ENCODE measurements around the gene PER1. TPM values are rescaled to one million over a fixed set of nuclear protein-coding genes. Genes with fewer than 3 reads are reported as not detected.
A peak's percentile ranks its signal among the peaks of the same experiment; 100 is the strongest.

The PER1 gene
- total and polyA plus RNA-seq, 9 of the 15 experiments (the other 6 are each of a cell fraction or from before 2014, with no cell fraction given): 0.13 to 26.0 (median 3.4) TPM

GRCh38 chr17:8152112-8152775 is at the start of gene PER1 (continued):
- no peak for TF ChIP-seq ZFPM2 (CRISPR knock-in tag; IDR thresholded peaks at IDR 0.05)
- no peak for TF ChIP-seq REST (IDR thresholded peaks at IDR 0.05; ENCODE audit: borderline replicate concordance)
- TF ChIP-seq REST (CRISPR knock-in tag; IDR thresholded peaks at IDR 0.05; ENCODE audit: low read depth): no peak
- TF ChIP-seq HDAC6 (IDR thresholded peaks at IDR 0.05; ENCODE audit: low read depth, low read length): no peak
- TF ChIP-seq MAFK (IDR thresholded peaks at IDR 0.05; ENCODE audit: low read length): no peak
- TF ChIP-seq NCOA1 (IDR thresholded peaks at IDR 0.05; ENCODE audit: low read depth): no peak
- no peak for TF ChIP-seq HMG20A (CRISPR knock-in tag; conservative IDR thresholded peaks at IDR 0.05)
- no peak for TF ChIP-seq RUNX1 (IDR thresholded peaks at IDR 0.05; ENCODE audit: low read depth)
- TF ChIP-seq ZNF197 (CRISPR knock-in tag; IDR thresholded peaks at IDR 0.05; ENCODE audit: low read depth): no peak
- no peak for TF ChIP-seq PYGO2 (tag; IDR thresholded peaks at IDR 0.05)
- no peak for TF ChIP-seq TAF9B (IDR thresholded peaks at IDR 0.05; ENCODE audit: partially characterized antibody)
- peak in 1 of 2 experiments; percentile 58; a peak in 1 of 4 replicates for TF ChIP-seq TBL1XR1 (IDR thresholded peaks at IDR 0.05; ENCODE audit: low read length in 2 of 2)
- TF ChIP-seq SMAD4 (CRISPR knock-in tag; conservative IDR thresholded peaks at IDR 0.05): peak; percentile 59; the same call in 1 of the 2 replicates
- TF ChIP-seq MAZ (CRISPR knock-in tag; conservative IDR thresholded peaks at IDR 0.05 in 1 of 2, IDR thresholded peaks at IDR 0.05 in 1 of 2): peak; percentile 50 to 64; a peak in 2 of 4 replicates
- no peak for TF ChIP-seq CBFB (CRISPR knock-in tag; IDR thresholded peaks at IDR 0.05)
- no peak for TF ChIP-seq ZNF280A (IDR thresholded peaks at IDR 0.05; ENCODE audit: low read depth, partially characterized antibody)
- no peak for TF ChIP-seq ZNF384 (IDR thresholded peaks at IDR 0.05; ENCODE audit: low read depth, low read length)
- no peak for TF ChIP-seq ZNF282 (CRISPR knock-in tag; IDR thresholded peaks at IDR 0.05)
- TF ChIP-seq RBM14 (IDR thresholded peaks at IDR 0.05; ENCODE audit: borderline replicate concordance, insufficient read depth, low read depth, low read length): no peak
- no peak for TF ChIP-seq TAF7 (tag; IDR thresholded peaks at IDR 0.05)

All from K562 (cell line).